PC-9 (cell line): ENCODE results near the gene RAB1B.

Experiments used
- CTCF ChIP-seq: fragments of 200-600 bp; sonication (generic); conservative IDR thresholded peaks from 2 replicates; pipeline ENCODE4 v1.6.1; 2017; ENCODE audit warnings: mixed run types, antibody characterized with exemption, mild to moderate bottlenecking, moderate library complexity
- EZH2 ChIP-seq: fragments of 200-600 bp; sonication (generic); IDR thresholded peaks from 2 replicates; pipeline ENCODE4 v1.8.0; 2017; ENCODE audit warnings: antibody characterized with exemption, low read depth

GRCh38 chr11:66239511-66239910, 28.9 kb upstream of the RAB1B start:
- no peak for TF ChIP-seq CTCF
- no peak for TF ChIP-seq EZH2
